Upper lobe of left lung (tissue), 6 donors: ENCODE measurements around the gene UHRF1. TPM values are rescaled to one million over a fixed set of nuclear protein-coding genes. Genes with fewer than 3 reads are reported as not detected.

Experiments used
- ATAC-seq, 2 donors: fragments of 200-7000 bp; cut with Tn5 transposase; one replicate each; pipeline ENCODE4 v1.9.1; 2022; ENCODE audit warnings: mild to moderate bottlenecking in 2 of 2, moderate library complexity in 2 of 2; ENCODE audit not compliant: low FRiP score in 2 of 2
- DNase-seq, 2 donors: peaks; one replicate each; pipeline ENCODE4 v3.0.0-alpha.2; 2019 to 2020
- H3K27ac ChIP-seq, 4 donors: fragments of 200-600 bp; sonication (generic); one replicate each; pipeline ENCODE4 v1.5.1; 2016 to 2019
- H3K27me3 ChIP-seq, 4 donors: fragments of 200-600 bp; sonication (generic); one replicate each; pipeline ENCODE4 v1.5.1; 2017 to 2019
- H3K36me3 ChIP-seq, 4 donors: fragments of 200-600 bp; sonication (generic); one replicate each; pipeline ENCODE4 v1.5.1; 2016 to 2019
- H3K4me1 ChIP-seq, 4 donors: fragments of 200-600 bp; sonication (generic); one replicate each; pipeline ENCODE4 v1.5.1; 2018 to 2019
- H3K4me3 ChIP-seq, 4 donors: fragments of 200-600 bp; sonication (generic); one replicate each; pipeline ENCODE4 v1.5.1; 2017 to 2019; ENCODE audit warnings: mild to moderate bottlenecking in 2 of 4, moderate library complexity in 1 of 4
- H3K9me3 ChIP-seq, 4 donors: fragments of 200-600 bp; sonication (generic); one replicate each; pipeline ENCODE4 v1.5.1; 2018 to 2019
- CTCF ChIP-seq, 6 experiments: fragments of 450-650 bp in 4 of 6; fragments of 200-600 bp in 2 of 6; sonication (generic) in 2 of 6; IDR thresholded peaks; one replicate each; pipeline ENCODE4 v1.5.1; 2016 to 2019; ENCODE audit warnings: antibody characterized with exemption in 6 of 6
- EP300 ChIP-seq, 4 donors: sonication (generic); formaldehyde crosslinking; IDR thresholded peaks; one replicate each; pipeline ENCODE4 v1.5.1; 2017; ENCODE audit warnings: antibody characterized with exemption in 4 of 4, control low read depth in 2 of 4
- POLR2A ChIP-seq, 4 donors: fragments of 450-650 bp; IDR thresholded peaks; one replicate each; pipeline ENCODE4 v1.5.1; 2016 to 2017; ENCODE audit warnings: antibody characterized with exemption in 4 of 4, mild to moderate bottlenecking in 2 of 4
- POLR2AphosphoS5 ChIP-seq, 2 donors: sonication (generic); formaldehyde crosslinking; IDR thresholded peaks; one replicate each; pipeline ENCODE4 v1.5.1; 2017; ENCODE audit warnings: antibody characterized with exemption in 2 of 2
- WGBS, 2 donors: methylation state at CpG; one replicate each; pipeline ENCODE4 v1.1.5; 2017 to 2018; 5-methylcytosine and 5-hydroxymethylcytosine counted together
- total RNA-seq, 6 donors: library from RNA; depleted of rRNA in 4 of 6; stranded (reverse); fragments of >200 nt in 4 of 6; gene quantifications; one replicate each; pipeline versions ENCODE4 v1.1.0 to v1.2.1, GENCODE V29; 2016 to 2021
- donor health status: DM: no; HTN: no; CAD: no; lungs with moderate emphysema.
- donor health status: DM: no; HTN: yes; CAD: no; lungs with severe emphysema.

The UHRF1 gene
- total RNA-seq, 6 donors from 2014 or later = 1.0 to 5.1 (median 2.3) TPM

- ATAC-seq (no peak), DNase-seq (no peak)
- Histone ChIP-seq H3K9me3 (no peaks in the 10 kb centered on the region), H3K27me3 (no peaks in the 10 kb centered on the region), H3K27ac (peak overlapping the region in 2 of 4 donors; percentile 57 to 59), H3K36me3 (no peaks in the 10 kb centered on the region), H3K4me1 (peaks cover 30 to 73% (median 51%) of the 10 kb centered on the region in 4 donors), H3K4me3 (no peak overlapping the region)
- TF ChIP-seq POLR2A (IDR thresholded peaks at IDR 0.05) (no peak), POLR2AphosphoS5 (IDR thresholded peaks at IDR 0.05) (no peak), EP300 (IDR thresholded peaks at IDR 0.05) (no peak), CTCF (IDR thresholded peaks at IDR 0.05) (no peak)
- 73 to 89% methylated on average over 7 to 18 of the region's 18 CpGs for WGBS, 2 donors
Observed at GRCh38 chr19:4984438-4984990, 75.2 kb downstream of the UHRF1 start.

- Histone ChIP-seq H3K4me1 (peaks cover 30 to 78% (median 49%) of the 10 kb centered on the region in 4 donors), H3K9me3 (no peaks in the 10 kb centered on the region), H3K36me3 (no peaks in the 10 kb centered on the region), H3K27ac (peak overlapping the region in 1 of 4 donors; percentile 11), H3K27me3 (no peaks in the 10 kb centered on the region), H3K4me3 (no peak overlapping the region)
- TF ChIP-seq CTCF (IDR thresholded peaks at IDR 0.05) (no peak), POLR2A (IDR thresholded peaks at IDR 0.05) (no peak), EP300 (IDR thresholded peaks at IDR 0.05) (no peak), POLR2AphosphoS5 (IDR thresholded peaks at IDR 0.05) (no peak)
- 81 to 92% methylated on average over 16 to 22 of the region's 22 CpGs for WGBS, 2 donors
- peak in 1 of 2 donors; percentile 78 for DNase-seq
- no peak for ATAC-seq
Observed at GRCh38 chr19:4985551-4985991, 76.3 kb downstream of the UHRF1 start.

- no peaks in the 10 kb centered on the region for H3K36me3 ChIP-seq
- no peak overlapping the region for H3K4me3 ChIP-seq
- no peak overlapping the region for H3K27ac ChIP-seq
- TF ChIP-seq EP300 (IDR thresholded peaks at IDR 0.05) = no peak
- no peak for TF ChIP-seq POLR2AphosphoS5 (IDR thresholded peaks at IDR 0.05)
- no peak for TF ChIP-seq POLR2A (IDR thresholded peaks at IDR 0.05)
- no peak for TF ChIP-seq CTCF (IDR thresholded peaks at IDR 0.05)
- peaks cover 30 to 73% (median 47%) of the 10 kb centered on the region in 4 donors for H3K4me1 ChIP-seq
- no peak for ATAC-seq
- peak in 1 of 2 donors; percentile 61 for DNase-seq
- no peaks in the 10 kb centered on the region for H3K9me3 ChIP-seq
- 92 to 93% methylated on average over 9 to 19 of the region's 19 CpGs for WGBS, 2 donors
- no peaks in the 10 kb centered on the region for H3K27me3 ChIP-seq
Observed at GRCh38 chr19:4986056-4986455, 76.8 kb downstream of the UHRF1 start.

- Histone ChIP-seq H3K4me3 (no peak overlapping the region), H3K9me3 (no peaks in the 10 kb centered on the region), H3K27me3 (no peaks in the 10 kb centered on the region), H3K36me3 (no peaks in the 10 kb centered on the region), H3K4me1 (peaks cover 26 to 71% (median 44%) of the 10 kb centered on the region in 4 donors), H3K27ac (no peak overlapping the region)
- WGBS, 2 donors = 80 to 93% methylated on average over 15 to 19 of the region's 19 CpGs
- DNase-seq = peak in 1 of 2 donors; percentile 72
- TF ChIP-seq EP300 (IDR thresholded peaks at IDR 0.05) = no peak
- no peak for TF ChIP-seq POLR2A (IDR thresholded peaks at IDR 0.05)
- no peak for TF ChIP-seq POLR2AphosphoS5 (IDR thresholded peaks at IDR 0.05)
- TF ChIP-seq CTCF (IDR thresholded peaks at IDR 0.05) = no peak
- no peak for ATAC-seq
Observed at GRCh38 chr19:4986471-4986891, 77.2 kb downstream of the UHRF1 start.

DNA sequence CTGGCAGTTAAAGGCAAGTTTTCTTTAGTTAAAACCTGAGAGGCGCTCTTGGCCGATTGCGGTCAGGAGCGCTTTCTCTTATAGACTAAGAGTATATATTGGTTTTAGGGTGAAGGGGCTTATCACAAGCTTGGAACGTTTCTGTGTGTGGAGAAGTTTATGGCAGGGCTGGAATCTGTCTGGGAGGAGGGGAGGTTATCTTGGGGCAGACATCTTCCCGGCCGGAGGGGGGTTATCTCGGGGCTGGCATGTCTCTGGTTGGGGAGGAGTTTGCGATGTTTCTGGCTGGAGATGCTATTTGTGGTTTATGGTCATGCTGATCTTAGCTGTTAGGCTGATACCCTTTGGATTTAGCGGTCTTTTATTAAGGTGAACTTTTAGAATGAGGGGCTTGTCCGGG is 78.0 kb downstream of the UHRF1 start:
- 72 to 87% methylated on average over 11 of the region's 11 CpGs for WGBS, 2 donors
- no peak for DNase-seq
- no peaks in the 10 kb centered on the region for H3K36me3 ChIP-seq
- H3K4me1 ChIP-seq = peaks cover 25 to 71% (median 44%) of the 10 kb centered on the region in 4 donors
- no peaks in the 10 kb centered on the region for H3K9me3 ChIP-seq
- H3K4me3 ChIP-seq = no peak overlapping the region
- TF ChIP-seq CTCF (IDR thresholded peaks at IDR 0.05) (no peak), POLR2AphosphoS5 (IDR thresholded peaks at IDR 0.05) (no peak), EP300 (IDR thresholded peaks at IDR 0.05) (no peak), POLR2A (IDR thresholded peaks at IDR 0.05) (no peak)
- H3K27me3 ChIP-seq = no peaks in the 10 kb centered on the region
- no peak overlapping the region for H3K27ac ChIP-seq
- ATAC-seq = no peak
